ENCODE results near the gene SETD1B.

The SETD1B gene

DNA sequence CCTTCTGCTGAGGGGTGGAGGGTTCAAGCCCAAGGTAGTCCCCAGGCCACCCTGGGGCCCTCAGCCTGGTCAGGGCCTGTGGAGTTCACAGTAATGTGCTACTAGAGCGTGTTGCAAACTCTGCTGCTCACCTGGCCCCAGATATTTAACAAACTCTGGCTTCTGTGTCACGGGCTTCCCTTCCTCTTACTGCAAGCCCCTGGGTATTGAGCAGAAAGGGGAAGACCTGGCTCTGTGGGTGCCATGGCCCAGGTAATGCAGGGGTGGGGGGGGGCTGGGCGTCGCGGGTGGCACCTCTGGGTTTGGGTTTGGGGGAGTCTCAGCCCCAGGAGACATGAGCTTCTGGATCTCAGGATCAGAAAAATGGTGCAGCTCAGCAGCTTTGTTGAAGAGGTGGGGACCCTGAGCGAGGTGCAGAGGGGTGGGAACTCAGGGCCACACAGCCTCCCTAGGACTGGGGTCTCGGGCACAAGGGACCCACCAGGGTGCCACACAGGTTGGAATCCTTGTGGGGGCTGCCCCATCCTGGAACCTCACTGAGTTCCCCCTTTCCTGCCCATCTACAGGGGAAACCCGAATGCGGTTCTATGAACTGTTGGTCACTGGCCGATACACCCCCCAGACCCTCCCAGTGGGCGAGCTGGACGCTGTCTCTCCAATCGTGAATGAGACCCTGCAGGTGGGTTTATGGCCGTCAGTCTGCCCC, 4.0 kb downstream of the SETD1B start:
- no peak for DNase-seq (ENCODE audit: low read depth, low spot score)

DNA sequence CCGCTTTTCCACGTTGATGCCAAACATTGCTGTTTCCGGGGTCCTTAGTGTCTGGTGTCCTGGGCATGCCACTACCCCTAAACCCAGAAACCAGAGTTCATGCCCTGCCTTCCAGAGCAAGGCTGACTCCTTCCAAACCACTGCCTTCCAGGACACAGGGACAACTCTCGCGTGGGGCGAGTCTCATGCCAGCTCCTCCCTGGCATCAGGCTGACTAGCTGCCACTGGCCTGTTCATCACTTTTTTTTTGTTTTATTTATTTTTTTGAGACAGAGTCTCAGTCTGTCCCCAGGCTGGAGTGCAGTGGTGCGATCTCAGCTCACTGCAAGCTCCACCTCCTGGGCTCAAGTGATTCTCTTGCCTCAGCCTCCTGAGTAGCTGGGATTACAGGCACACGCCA, 4.8 kb downstream of the SETD1B start:
- DNase-seq (ENCODE audit: low read depth, low spot score): no peak

GRCh38 chr12:121809712-121810116, 5.9 kb downstream of the SETD1B start:
- no peak for DNase-seq (ENCODE audit: low read depth, low spot score)

DNA sequence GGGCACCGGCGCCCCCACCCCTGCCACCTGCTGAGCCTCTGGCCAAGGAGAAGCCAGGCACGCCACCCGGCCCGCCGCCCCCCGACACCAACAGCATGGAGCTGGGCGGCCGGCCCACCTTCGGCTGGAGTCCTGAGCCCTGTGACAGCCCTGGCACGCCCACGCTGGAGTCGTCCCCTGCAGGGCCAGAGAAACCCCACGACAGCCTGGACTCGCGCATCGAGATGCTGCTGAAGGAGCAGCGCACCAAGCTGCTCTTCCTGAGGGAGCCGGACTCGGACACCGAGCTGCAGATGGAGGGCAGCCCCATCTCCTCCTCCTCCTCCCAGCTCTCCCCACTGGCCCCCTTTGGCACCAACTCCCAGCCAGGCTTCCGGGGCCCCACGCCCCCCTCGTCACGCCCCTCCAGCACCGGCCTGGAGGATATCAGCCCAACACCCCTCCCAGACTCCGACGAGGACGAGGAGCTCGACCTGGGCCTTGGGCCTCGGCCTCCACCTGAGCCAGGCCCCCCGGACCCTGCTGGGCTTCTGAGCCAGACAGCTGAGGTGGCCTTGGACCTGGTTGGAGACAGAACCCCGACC, 6.5 kb downstream of the SETD1B start:
- no peak for DNase-seq (ENCODE audit: low read depth, low spot score)

DNA sequence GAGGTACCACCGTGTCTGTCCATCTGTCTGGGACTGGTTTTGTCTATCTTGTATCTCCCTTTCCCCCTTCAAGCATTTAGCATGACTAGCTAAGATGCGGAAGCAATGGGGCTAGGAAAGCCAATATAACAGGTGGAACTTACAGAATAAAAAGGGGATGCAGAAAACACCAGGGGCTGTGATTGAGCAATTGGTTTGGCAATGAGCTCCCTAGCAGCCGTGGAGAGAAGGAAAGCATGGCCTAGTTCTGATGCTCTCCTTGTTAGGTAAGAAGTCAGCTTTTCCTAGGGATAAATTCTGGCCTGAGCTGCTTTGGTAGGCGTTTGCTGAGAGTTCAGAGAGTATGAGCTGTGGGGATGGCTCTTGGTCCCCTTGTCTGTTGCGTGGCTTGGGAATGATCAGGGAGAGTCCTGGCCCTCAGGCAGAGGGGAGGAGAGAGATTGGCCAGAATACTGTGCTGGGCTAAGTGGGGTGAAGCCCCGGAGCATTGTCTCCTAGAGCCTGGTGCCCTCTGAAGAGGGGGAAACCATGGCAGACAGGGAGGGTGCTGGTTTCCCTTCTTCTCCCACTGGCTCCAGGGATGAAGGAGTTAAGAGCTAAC, 7.1 kb downstream of the SETD1B start:
- DNase-seq (ENCODE audit: low read depth, low spot score): peak; percentile 20

DNA sequence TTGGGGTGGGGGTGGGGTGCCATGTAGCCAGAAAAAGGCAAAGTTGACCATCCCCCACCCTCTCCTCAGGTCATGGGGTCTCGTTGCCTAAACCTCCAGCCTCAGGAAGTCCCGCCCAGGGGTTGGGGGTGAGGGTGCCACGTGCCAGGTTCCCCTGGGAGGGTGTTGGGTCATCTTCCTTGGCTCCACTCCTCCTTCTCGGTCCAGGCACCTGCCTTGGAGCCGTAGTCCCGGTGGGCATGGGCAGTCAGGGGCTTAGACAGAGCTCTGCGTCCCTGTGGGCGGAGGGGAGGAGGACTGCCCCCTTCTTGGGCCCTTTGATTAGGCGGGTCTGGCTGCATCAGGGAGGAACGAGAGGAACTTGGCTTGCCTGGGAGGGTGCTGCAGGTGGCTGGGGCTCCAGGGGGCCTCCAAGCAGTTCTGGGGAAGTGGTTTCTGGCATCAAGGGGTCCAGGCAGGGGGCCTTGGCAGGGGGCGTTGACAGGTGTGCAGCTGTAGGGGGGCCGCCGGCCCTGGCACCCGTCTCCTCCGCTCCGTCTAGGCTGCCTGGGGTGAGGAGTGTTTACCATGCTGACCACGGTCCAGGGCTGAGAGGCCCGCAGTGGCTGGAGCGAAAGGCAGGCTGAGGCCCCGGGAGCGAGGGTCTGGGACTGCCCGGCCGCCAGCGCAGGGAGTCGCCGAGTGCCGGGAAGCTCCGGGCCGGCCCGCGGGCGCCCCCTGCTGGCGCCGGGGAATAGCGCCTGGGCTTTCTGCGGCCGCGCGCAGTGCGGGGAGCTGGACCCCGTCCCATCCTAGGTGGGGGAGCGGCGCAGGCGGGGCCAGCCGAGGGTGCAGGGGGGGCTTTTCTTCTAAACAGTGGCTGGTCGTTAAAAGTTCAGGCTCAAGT, 7.9 kb downstream of the SETD1B start:
- DNase-seq (ENCODE audit: low read depth, low spot score): peak; percentile 89

DNA sequence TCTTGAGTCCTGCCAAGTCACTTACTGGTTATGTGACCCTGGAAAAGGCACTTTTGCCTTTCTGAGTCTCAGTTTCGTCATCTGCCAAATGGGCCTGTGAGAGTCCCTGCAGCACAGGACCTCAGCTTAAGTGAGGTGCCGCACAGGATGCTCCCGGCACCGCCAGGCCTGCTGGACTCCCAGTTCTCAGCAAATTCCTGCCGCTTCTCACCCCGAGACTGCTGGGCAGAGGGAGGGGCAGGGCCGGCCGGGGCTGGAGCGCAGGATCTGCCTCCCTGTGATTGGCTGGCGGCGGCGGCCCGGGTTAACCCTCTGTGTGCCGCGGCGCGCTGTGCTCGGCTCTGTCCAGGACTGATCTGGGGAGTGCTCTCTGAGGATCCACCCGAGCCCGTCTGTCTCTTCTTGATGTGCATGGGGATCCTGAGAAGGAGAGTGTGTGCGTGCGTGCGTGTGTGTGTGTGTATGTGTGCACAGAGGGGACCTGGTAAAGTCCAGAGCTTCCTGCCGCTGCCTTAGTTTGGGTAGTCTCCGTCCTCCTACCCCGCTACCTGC, 8.6 kb downstream of the SETD1B start:
- peak; percentile 87 for DNase-seq (ENCODE audit: low read depth, low spot score)

- DNase-seq (ENCODE audit: low read depth, low spot score): no peak
These were observed 9.4 kb downstream of the SETD1B start for GRCh38 chr12:121812921-121813896.

- DNase-seq (ENCODE audit: low read depth, low spot score): no peak
These were observed 10.1 kb downstream of the SETD1B start for GRCh38 chr12:121813951-121814350.

- DNase-seq (ENCODE audit: low read depth, low spot score): no peak
These were observed 10.8 kb downstream of the SETD1B start for GRCh38 chr12:121814429-121815119.

- no peak for DNase-seq (ENCODE audit: low read depth, low spot score)
These were observed 11.5 kb downstream of the SETD1B start for GRCh38 chr12:121815263-121815662.

DNA sequence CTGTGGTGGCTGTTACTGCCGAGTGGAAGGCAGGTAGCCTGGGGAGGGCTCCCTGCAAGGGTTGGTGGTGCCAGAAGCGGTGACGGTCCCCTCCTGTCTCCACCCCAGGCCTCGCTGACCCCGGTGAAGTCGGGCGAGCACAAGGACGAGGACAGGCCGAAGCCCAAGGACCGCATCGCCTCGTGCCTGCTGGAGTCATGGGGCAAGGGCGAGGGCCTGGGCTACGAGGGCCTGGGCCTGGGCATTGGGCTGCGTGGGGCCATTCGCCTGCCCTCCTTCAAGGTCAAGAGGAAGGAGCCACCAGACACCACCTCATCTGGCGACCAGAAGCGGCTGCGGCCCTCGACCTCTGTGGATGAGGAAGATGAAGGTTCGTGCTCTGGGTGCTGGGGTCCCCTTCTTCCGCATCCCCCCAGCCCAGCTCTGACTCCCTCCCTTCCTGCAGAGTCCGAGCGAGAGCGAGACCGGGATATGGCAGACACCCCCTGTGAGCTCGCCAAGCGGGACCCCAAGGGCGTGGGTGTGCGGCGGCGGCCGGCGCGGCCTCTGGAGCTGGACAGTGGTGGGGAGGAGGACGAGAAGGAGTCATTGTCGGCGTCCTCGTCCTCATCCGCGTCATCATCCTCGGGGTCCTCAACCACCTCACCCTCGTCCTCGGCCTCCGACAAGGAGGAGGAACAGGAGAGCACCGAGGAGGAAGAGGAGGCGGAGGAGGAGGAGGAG, 13.3 kb downstream of the SETD1B start:
- DNase-seq (ENCODE audit: low read depth, low spot score): no peak

GRCh38 chr12:121817648-121818043, 13.8 kb downstream of the SETD1B start:
- DNase-seq (ENCODE audit: low read depth, low spot score): no peak

- DNase-seq (ENCODE audit: low read depth, low spot score): no peak
These were observed 15.6 kb downstream of the SETD1B start for GRCh38 chr12:121819212-121819949.

DNA sequence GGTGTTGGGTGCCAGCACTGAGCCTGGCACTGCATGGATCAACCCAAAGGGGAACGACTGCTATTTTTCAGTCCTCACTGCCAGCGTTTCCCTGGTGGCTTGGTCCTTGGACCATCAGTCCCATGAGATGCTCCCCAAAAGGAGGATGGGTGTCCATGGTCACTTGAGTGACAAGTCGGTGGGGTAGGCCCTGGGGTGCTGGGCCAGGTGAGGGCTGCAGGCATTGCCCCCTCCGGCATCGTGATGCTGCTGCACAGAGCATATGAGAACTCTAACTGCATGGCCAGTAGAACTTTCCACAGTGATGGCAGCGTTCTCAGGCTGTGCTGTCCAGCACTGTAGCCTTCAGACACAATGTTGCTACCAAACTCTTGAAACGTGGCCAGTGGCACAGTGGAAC, 16.2 kb downstream of the SETD1B start:
- DNase-seq (ENCODE audit: low read depth, low spot score): no peak

- no peak for DNase-seq (ENCODE audit: low read depth, low spot score)
These were observed 18.7 kb downstream of the SETD1B start for GRCh38 chr12:121822393-121823100.

DNA sequence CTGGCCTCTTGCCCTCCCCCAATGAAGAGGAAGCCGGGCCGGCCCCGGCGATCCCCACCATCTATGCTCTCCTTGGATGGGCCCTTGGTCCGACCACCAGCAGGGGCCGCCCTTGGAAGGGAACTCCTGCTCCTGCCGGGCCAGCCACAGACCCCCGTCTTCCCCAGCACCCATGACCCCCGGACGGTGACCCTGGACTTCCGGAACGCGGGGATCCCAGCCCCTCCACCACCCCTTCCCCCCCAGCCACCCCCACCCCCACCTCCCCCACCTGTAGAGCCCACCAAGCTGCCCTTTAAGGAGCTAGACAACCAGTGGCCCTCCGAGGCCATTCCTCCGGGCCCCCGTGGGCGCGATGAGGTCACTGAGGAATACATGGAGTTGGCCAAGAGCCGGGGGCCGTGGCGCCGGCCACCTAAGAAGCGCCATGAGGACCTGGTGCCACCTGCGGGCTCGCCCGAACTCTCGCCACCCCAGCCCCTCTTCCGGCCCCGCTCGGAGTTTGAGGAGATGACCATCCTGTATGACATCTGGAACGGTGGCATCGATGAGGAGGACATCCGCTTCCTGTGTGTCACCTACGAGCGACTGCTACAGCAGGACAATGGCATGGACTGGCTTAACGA, 19.4 kb downstream of the SETD1B start:
- DNase-seq (ENCODE audit: low read depth, low spot score): no peak

DNA sequence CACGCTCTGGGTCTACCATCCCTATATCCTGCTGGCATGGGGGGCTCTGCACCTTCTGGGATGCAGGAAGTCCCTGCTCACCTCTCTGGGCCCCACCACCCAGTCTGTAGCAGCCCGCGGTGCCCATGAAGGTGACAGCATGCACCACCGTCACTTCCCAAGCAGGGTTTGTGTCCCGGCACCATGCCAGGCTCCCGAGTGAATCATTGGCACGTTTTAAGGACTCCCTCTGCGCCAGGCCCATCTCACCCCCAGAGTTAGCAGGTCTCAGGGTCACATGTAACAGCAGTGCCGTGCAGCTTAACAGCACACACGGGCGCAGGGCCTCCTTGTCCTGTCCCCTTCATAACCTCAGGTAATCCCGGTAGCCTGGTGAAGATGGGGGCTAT, 19.9 kb downstream of the SETD1B start:
- DNase-seq (ENCODE audit: low read depth, low spot score): no peak
